DMS53 treated with DMSO at 0.1 percent for 48 hours (cell line): Measurements from ENCODE around the gene HOXD10.

Source experiments
- DNase-seq: peaks from one replicate; lab custom pipeline; 2025; ENCODE audit not compliant: unreplicated experiment; lab: John Stamatoyannopoulos, UW

HOXD10 gene

DNA sequence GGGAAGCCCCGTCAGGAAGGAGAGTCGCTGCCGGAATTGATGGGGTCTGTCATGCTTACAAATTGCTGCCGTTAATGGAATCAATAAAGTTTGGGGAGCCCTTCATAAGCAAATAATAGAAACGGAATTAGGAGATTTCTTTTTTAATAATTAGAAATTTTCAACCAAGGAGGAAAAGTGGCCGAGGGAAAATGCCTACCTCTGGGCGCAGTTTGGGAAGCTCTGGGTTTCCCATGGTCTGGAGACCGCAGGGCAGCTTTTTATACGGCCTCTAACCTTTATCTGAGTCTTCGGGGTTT, 34.1 kb upstream of the HOXD10 start:
- DNase-seq = no peak

GRCh38 chr2:176082824-176083751, 33.5 kb upstream of the HOXD10 start:
- no peak for DNase-seq

- DNase-seq = no peak
These were observed 32.7 kb upstream of the HOXD10 start, which contains the start of gene EVX2 for GRCh38 chr2:176083796-176084261. Gene EVX2, minus strand, starts transcription at chr2:176083962. Its CDS starts 186 bp downstream, at chr2:176083776.

DNA sequence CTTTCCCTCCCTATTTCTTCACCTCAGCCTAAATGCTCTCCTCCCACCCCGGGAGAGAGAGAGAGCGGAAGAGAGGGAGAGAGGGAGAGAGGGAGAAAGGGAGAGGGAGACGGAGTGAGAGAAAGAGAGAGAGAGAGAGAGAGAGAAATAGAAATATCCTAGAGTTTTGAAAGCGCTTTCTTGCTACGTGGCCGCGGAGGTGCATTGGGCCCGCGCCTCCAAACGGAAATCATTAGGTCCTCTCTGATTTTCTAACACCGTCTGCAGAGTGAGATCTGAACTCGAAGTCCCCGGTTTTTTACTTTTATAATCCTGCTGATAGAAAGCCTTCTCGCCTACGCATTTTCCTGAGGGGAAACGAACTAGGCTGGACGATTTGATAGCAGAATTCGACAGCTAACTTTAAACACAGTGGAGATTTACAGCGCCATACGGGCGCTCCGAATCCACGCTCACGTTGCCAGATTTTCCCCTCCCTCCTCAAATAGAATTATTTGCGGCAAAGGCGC, 31.9 kb upstream of the HOXD10 start:
- no peak for DNase-seq

- DNase-seq = no peak
These were observed 31.3 kb upstream of the HOXD10 start for GRCh38 chr2:176085120-176085788.

DNA sequence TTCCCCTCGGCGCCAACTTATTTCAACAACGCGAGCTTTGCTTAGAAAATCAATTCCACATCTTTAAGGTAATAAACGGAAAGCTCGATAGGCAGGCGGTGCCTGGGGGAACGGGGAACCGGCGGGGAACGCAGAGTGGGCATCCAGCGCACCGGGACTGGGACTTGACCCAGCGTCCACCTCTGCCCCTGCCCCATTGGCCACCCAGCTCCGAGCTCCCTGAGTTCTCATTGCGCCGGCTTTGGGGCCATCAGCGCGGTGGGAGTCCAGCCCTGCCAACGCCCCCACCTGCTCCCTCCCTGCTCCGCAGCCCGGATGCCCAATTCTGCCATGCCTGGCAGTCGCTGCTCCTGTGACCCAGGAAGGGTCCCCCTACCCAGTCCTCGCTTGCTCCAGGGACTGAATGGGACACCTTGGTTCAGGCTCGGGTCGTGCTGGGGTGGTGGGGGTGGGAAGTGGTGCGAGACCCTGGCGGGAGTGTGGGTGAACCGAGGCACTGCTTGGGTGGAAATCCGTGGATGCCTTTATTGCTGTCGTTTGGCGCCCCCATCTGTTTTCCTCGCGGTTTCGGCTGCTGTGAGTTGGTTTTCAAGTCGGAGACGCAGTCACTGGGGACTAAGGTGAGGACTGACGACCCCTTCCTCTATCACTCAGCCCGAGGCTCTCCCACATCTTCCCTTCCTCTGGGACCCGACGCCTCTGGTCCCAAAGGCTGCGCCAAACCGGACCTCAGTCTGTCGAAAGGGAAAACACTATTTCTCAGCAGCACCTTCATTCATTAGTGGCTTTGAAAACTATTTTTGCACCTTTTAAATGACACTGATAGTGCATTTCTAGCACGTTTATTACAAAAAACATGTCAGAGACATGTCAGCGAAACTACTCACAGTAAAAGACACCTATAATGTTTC, 30.5 kb upstream of the HOXD10 start:
- peak; percentile 47 for DNase-seq

GRCh38 chr2:176087330-176088047, 29.1 kb upstream of the HOXD10 start:
- no peak for DNase-seq

DNA sequence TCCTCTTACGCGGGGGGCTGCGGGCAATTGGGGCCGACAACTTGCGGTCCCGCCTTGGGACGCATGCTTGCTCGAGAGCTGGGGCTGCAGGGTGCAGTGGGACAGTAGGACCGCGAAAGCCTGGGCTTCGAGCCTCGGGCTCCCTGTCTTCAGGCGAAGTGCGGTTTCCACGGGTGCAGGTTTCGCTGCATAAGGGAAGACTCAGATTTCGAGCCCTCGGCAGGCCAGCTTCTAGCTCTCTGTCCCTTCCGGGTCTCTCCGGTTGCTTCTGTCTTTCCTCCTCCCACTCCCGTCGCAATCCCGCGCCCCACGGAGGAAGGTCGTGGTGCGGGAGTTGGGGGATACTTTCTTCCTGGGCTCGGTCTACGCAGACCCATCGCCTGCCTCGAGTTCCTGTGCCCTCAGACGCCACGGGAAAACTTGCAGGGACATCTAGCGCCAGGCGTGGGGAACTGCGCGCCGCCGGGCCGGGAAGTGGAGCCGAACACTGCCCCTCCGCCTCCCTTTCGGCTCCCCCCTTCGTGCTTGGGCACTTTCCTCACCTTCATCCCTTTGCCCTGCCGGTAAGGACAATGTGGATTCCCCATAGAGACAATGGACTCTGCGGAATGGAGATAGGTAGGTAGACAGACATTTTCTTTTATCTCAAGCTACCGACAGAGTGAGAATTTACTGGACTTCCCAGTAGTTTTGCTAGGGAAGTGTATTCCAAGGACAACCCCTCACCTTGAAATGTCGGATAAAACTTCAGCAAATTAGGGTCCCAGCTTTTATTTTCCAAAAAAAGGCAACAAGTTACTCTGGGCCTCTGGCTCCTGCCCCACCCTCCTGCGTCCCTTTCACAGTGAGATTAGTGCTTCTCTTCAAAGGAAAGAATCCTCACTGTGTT, 28.3 kb upstream of the HOXD10 start:
- DNase-seq = peak; percentile 51

GRCh38 chr2:176088937-176089842, 27.4 kb upstream of the HOXD10 start:
- no peak for DNase-seq

- no peak for DNase-seq
These were observed 26.7 kb upstream of the HOXD10 start for GRCh38 chr2:176089843-176090395.

- DNase-seq = no peak
These were observed 25.7 kb upstream of the HOXD10 start for GRCh38 chr2:176090862-176091261.

DNA sequence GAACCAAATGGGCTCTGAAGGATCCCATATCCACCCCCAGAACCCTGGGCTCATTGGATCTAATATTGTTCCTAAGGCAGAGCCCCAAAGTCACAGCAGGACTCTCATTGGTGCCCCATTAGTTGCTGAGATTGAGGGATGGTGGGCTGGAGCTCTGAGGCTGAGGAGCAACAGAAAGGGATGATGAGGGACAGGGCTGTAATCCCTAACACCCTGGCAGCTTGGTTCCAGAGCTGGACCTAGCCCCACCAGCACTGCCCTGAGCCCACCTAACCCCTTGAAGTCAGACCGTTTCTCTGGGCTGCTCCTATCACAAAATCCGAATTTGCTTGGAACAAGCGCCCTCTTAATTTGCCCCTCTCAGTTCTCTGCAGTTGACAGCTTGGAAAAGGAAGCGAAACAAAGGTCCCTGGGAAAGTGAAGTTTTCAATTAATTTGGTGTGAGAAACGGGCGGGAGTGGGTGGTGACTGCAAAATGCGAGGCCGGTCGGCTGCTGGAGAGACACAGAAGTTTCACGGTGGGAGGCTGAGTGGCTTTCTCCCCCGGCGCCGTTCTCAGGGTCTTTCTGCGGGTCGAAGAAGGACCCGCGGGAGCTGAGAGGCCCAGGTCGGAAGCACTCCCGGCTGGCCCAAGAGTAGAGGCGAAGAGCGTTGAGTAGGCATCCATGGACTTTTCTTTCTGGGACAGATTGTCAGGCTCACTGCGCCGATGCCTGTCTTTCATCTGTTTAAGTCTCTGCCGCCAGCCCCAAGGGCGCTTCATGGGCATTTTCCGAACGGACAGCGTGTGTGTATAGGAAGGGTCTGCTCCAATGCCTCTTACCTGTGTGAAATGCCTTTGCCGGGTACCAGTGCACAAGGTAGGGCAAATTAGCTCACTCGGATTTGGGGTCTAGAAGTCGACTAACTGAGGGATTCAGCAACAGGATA, 25.0 kb upstream of the HOXD10 start:
- no peak for DNase-seq

DNA sequence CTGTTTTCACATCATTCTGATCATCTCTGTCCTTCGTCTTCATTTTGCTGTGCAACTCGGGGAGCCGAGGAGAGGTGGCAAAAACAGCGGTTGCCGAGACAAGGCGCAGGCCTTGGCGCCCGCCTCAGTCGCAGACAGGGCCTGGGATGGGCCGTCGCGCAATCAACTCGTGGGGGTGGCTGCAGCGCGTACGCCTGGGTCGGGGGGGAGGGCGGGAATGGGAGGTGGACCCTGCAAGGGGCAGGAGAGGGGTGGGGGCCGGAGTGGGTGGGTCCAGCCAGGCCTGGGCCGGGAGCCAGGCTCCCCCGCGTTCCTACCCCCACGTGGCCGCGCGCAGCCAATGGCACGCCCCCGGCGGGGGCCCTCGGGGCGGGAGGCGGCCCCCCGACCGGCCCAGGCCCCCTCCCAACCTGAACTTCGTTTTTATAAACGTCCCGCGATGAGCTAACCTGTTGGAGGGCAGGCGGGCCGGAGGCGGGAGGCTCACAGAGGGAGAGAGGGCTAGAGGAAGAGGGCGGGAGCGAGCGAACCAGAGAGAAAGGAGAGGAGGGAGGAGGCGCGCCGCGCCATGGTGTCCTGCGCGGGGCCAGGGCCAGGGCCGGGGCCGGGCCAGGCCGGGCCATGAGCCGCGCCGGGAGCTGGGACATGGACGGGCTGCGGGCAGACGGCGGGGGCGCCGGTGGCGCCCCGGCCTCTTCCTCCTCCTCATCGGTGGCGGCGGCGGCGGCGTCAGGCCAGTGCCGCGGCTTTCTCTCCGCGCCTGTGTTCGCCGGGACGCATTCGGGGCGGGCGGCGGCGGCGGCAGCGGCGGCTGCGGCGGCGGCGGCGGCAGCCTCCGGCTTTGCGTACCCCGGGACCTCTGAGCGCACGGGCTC, 24.1 kb upstream of the HOXD10 start, which contains the start of gene HOXD13:
HOXD13 (plus strand) TSS at position 452 of the 875 bp plus-strand sequence; CDS start at position 622, 170 bp downstream.
- peak; percentile 49 for DNase-seq

DNA sequence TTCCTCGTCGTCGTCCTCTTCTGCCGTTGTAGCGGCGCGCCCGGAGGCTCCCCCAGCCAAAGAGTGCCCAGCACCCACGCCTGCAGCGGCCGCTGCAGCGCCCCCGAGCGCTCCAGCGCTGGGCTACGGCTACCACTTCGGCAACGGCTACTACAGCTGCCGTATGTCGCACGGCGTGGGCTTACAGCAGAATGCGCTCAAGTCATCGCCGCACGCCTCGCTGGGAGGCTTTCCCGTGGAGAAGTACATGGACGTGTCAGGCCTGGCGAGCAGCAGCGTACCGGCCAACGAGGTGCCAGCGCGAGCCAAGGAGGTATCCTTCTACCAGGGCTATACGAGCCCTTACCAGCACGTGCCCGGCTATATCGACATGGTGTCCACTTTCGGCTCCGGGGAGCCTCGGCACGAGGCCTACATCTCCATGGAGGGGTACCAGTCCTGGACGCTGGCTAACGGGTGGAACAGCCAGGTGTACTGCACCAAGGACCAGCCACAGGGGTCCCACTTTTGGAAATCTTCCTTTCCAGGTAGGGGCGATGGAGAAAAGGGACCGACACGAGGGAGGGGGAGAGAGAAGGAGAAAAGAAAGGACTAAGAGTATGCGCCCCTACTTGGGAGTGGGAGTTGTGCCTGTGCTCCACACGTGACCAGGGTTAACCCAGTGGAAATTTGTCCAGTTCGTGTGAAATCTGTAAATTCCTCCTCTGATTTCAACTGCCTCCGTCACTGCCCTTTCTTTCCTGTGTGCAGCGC, 23.3 kb upstream of the HOXD10 start:
- DNase-seq = peak; percentile 44

DNA sequence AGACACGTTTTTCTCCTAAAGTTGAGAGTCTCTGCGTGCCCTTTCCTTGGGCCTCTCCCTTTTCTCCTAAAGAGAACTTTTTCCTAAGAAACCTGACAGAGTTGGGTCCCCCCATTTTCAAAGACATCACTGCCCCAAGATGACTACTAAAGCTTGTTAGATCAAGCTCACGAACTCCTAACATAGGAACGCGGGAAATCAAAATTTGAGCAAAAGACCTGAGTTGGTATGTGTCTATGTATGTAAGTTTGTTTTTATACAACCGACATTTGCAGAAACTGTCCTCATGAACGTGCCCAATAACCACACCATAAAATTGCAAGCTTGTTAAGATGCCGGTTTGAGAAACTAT, 22.7 kb upstream of the HOXD10 start:
- DNase-seq = no peak
